Neutrophil (primary cell): ENCODE results near the gene PDGFRB.

Experiments
- H3K27ac ChIP-seq: fragments of 200-600 bp; sonication (generic); 2 replicates; pipeline ENCODE4 v1.5.1; 2016; ENCODE audit warnings: mild to moderate bottlenecking, moderate library complexity
- H3K27me3 ChIP-seq: fragments of 200-600 bp; sonication (generic); 2 replicates; pipeline ENCODE4 v1.6.0; 2016; ENCODE audit warnings: mild to moderate bottlenecking
- H3K36me3 ChIP-seq: fragments of 200-600 bp; sonication (generic); 2 replicates; pipeline ENCODE4 v1.5.1; 2017
- H3K4me1 ChIP-seq, 2 experiments: fragments of 200-600 bp in 1 of 2; sonication (generic) in 1 of 2; 1 replicate in 1 of 2; 2 replicates in 1 of 2; pipeline versions ENCODE4 v1.5.1 to v1.6.1; 2013 to 2016; ENCODE audit warnings: low read depth in 1 of 2, low read length in 1 of 2, mild to moderate bottlenecking in 1 of 2, moderate library complexity in 1 of 2; ENCODE audit not compliant: control insufficient read depth in 1 of 2, insufficient read depth in 1 of 2
- H3K4me3 ChIP-seq, 2 experiments: fragments of 200-600 bp in 1 of 2; sonication (generic) in 1 of 2; 1 replicate in 1 of 2; 2 replicates in 1 of 2; pipeline ENCODE4 v1.5.1; 2013 to 2016; ENCODE audit warnings: low read depth in 1 of 2, low read length in 1 of 2, mild to moderate bottlenecking in 1 of 2, moderate library complexity in 1 of 2
- H3K9me3 ChIP-seq: fragments of 200-600 bp; sonication (generic); 2 replicates; pipeline ENCODE4 v1.5.1; 2016
- CTCF ChIP-seq: fragments of 200-600 bp; sonication (generic); IDR thresholded peaks from 2 replicates; pipeline ENCODE4 v1.5.1; 2016; ENCODE audit warnings: antibody characterized with exemption

The PDGFRB gene

GRCh38 chr5:150119421-150120061 lies 36.1 kb downstream of the PDGFRB start:
- peaks cover 0 to 3% of the 10 kb centered on the region in 2 experiments for H3K4me1 ChIP-seq

GRCh38 chr5:150118561-150119229 lies 37.0 kb downstream of the PDGFRB start:
- Histone ChIP-seq H3K9me3 (no peaks in the 10 kb centered on the region), H3K36me3 (no peaks in the 10 kb centered on the region), H3K4me3 (no peak overlapping the region), H3K4me1 (peaks cover 0 to 3% of the 10 kb centered on the region in 2 experiments), H3K27me3 (no peaks in the 10 kb centered on the region), H3K27ac (no peak overlapping the region)
- TF ChIP-seq CTCF = no peak

More at GRCh38 chr5:150119421-150120061, 36.1 kb downstream of the PDGFRB start:
- Histone ChIP-seq H3K9me3 (no peaks in the 10 kb centered on the region), H3K27me3 (no peaks in the 10 kb centered on the region), H3K4me3 (no peak overlapping the region), H3K27ac (no peak overlapping the region), H3K36me3 (no peaks in the 10 kb centered on the region)
- TF ChIP-seq CTCF = no peak

GRCh38 chr5:150117945-150118560 lies 37.6 kb downstream of the PDGFRB start:
- TF ChIP-seq CTCF = no peak
- H3K4me1 ChIP-seq = peaks cover 0 to 3% of the 10 kb centered on the region in 2 experiments
- H3K36me3 ChIP-seq = no peaks in the 10 kb centered on the region
- no peak overlapping the region for H3K4me3 ChIP-seq
- H3K27ac ChIP-seq = no peak overlapping the region
- H3K9me3 ChIP-seq = no peaks in the 10 kb centered on the region
- H3K27me3 ChIP-seq = no peaks in the 10 kb centered on the region

GRCh38 chr5:150116667-150117400 lies 38.8 kb downstream of the PDGFRB start:
- H3K4me3 ChIP-seq = no peak overlapping the region
- H3K27ac ChIP-seq = no peak overlapping the region
- H3K27me3 ChIP-seq = no peaks in the 10 kb centered on the region
- no peaks in the 10 kb centered on the region for H3K36me3 ChIP-seq
- peaks cover 0 to under 1% of the 10 kb centered on the region in 2 experiments for H3K4me1 ChIP-seq
- no peaks in the 10 kb centered on the region for H3K9me3 ChIP-seq
- TF ChIP-seq CTCF = no peak

GRCh38 chr5:150114773-150115408 lies 40.8 kb downstream of the PDGFRB start:
- TF ChIP-seq CTCF = no peak
- Histone ChIP-seq H3K27ac (no peak overlapping the region), H3K4me1 (no peaks in the 10 kb centered on the region), H3K4me3 (no peak overlapping the region), H3K36me3 (no peaks in the 10 kb centered on the region), H3K27me3 (no peaks in the 10 kb centered on the region), H3K9me3 (no peaks in the 10 kb centered on the region)
